DMS79 (cell line): ENCODE results near the gene CASP6.
"Not testable (repeated sequence)": the region's sequence is repeated elsewhere in the genome, so short reads cannot be mapped to it uniquely, and the experiment has no call there.

Experiments used
- DNase-seq: peaks from one replicate; lab custom pipeline; 2025; lab: John Stamatoyannopoulos, UW

Gene CASP6

GRCh38 chr4:109719604-109720003 lies 16.4 kb upstream of the CASP6 start:
- no peak for DNase-seq

GRCh38 chr4:109718759-109719158 lies 15.5 kb upstream of the CASP6 start:
- no peak for DNase-seq

GRCh38 chr4:109713500-109713899 lies 10.3 kb upstream of the CASP6 start:
- no peak for DNase-seq

- no peak for DNase-seq
Measured at GRCh38 chr4:109708990-109709389, 5.7 kb upstream of the CASP6 start.

GRCh38 chr4:109708435-109708834 lies 5.2 kb upstream of the CASP6 start:
- DNase-seq = no peak

GRCh38 chr4:109703664-109704361 lies 568 bp upstream of the CASP6 start:
- DNase-seq = no peak

- DNase-seq = peak; percentile 23
Measured at GRCh38 chr4:109701566-109702410, 1.5 kb downstream of the CASP6 start.

GRCh38 chr4:109699553-109700225 lies 3.6 kb downstream of the CASP6 start:
- DNase-seq = no peak

- no peak for DNase-seq
Measured at GRCh38 chr4:109698656-109699055, 4.6 kb downstream of the CASP6 start.

GRCh38 chr4:109691411-109691920 lies 11.8 kb downstream of the CASP6 start:
- DNase-seq = no peak

- no peak for DNase-seq
Measured at GRCh38 chr4:109690690-109691410, 12.4 kb downstream of the CASP6 start.

- DNase-seq = no peak
Measured at GRCh38 chr4:109684727-109685126, 18.5 kb downstream of the CASP6 start.

GRCh38 chr4:109683621-109684253 lies 19.5 kb downstream of the CASP6 start:
- DNase-seq = no peak

- DNase-seq = no peak
Measured at GRCh38 chr4:109682875-109683274, 20.4 kb downstream of the CASP6 start.

- not testable (repeated sequence) for DNase-seq
Measured at GRCh38 chr4:109678925-109679324, 24.3 kb downstream of the CASP6 start.

GRCh38 chr4:109678472-109678871 lies 24.8 kb downstream of the CASP6 start:
- DNase-seq = not testable (repeated sequence)

GRCh38 chr4:109676886-109677285 lies 26.4 kb downstream of the CASP6 start:
- DNase-seq = no peak

- no peak for DNase-seq
Measured at GRCh38 chr4:109675843-109676242, 27.4 kb downstream of the CASP6 start.

- DNase-seq = no peak
Measured at GRCh38 chr4:109675181-109675580, 28.1 kb downstream of the CASP6 start.

- no peak for DNase-seq
Measured at GRCh38 chr4:109673303-109673702, 29.9 kb downstream of the CASP6 start.

GRCh38 chr4:109672169-109672930 lies 30.9 kb downstream of the CASP6 start:
- DNase-seq = no peak
